ENCODE results near the gene KCNE1.

DNA sequence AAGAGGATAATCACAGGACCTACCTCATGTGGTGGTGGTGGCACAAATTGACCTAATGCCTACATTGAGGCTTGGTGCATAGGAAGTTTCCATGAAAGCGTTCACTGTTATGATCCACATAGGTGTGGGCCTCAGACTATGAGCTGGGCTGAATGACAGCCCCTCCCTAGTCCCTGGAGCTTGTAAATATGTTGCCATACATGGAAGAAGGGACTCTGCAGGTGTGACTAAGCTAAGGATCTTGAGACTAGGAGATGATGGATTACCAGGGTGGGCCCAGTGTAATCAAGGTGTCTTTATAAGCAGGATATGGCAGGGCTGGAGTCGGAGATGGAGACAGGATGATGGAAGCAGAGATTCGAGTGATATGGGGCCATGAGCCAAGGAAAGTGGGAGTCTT, 31.0 kb upstream of the KCNE1 start:
- TF ChIP-seq POLR2A (IDR thresholded peaks at IDR 0.05; ENCODE audit: low read depth, low read length) (no peak), MXI1 (IDR thresholded peaks at IDR 0.05; ENCODE audit: borderline replicate concordance, low read depth, low read length) (no peak), SMC3 (IDR thresholded peaks at IDR 0.05; ENCODE audit: low read depth, low read length) (no peak)
- TF ChIP-seq, protein P1, sequence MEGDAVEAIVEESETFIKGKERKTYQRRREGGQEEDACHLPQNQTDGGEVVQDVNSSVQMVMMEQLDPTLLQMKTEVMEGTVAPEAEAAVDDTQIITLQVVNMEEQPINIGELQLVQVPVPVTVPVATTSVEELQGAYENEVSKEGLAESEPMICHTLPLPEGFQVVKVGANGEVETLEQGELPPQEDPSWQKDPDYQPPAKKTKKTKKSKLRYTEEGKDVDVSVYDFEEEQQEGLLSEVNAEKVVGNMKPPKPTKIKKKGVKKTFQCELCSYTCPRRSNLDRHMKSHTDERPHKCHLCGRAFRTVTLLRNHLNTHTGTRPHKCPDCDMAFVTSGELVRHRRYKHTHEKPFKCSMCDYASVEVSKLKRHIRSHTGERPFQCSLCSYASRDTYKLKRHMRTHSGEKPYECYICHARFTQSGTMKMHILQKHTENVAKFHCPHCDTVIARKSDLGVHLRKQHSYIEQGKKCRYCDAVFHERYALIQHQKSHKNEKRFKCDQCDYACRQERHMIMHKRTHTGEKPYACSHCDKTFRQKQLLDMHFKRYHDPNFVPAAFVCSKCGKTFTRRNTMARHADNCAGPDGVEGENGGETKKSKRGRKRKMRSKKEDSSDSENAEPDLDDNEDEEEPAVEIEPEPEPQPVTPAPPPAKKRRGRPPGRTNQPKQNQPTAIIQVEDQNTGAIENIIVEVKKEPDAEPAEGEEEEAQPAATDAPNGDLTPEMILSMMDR (conservative IDR thresholded peaks at IDR 0.05; ENCODE audit: low read depth, low read length) = no peak
- TF ChIP-seq, protein P2, sequence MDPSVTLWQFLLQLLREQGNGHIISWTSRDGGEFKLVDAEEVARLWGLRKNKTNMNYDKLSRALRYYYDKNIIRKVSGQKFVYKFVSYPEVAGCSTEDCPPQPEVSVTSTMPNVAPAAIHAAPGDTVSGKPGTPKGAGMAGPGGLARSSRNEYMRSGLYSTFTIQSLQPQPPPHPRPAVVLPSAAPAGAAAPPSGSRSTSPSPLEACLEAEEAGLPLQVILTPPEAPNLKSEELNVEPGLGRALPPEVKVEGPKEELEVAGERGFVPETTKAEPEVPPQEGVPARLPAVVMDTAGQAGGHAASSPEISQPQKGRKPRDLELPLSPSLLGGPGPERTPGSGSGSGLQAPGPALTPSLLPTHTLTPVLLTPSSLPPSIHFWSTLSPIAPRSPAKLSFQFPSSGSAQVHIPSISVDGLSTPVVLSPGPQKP (IDR thresholded peaks at IDR 0.05; ENCODE audit: borderline replicate concordance, low read depth, low read length) = no peak
